ENCODE results near the gene FARP1.

FARP1 gene

GRCh38 chr13:98263841-98264240 lies 120.9 kb downstream of the FARP1 start:
- Histone ChIP-seq H3K27ac (ENCODE audit: low read depth, low read length) (no peak overlapping the region), H3K4me3 (ENCODE audit: insufficient read depth, low read length, poor library complexity, severe bottlenecking) (no peak overlapping the region), H3K9me3 (ENCODE audit: insufficient read depth, low read length) (no peaks in the 10 kb centered on the region), H4K20me1 (ENCODE audit: low read depth, low read length) (no peaks in the 10 kb centered on the region), H2AFZ (ENCODE audit: low read depth, low read length, severe bottlenecking) (no peak overlapping the region), H3F3A (ENCODE audit: insufficient read depth) (no peaks in the 10 kb centered on the region), H3K36me3 (ENCODE audit: low read length) (no peaks in the 10 kb centered on the region), H3K9ac (ENCODE audit: low read length) (no peak overlapping the region), H3K79me2 (ENCODE audit: insufficient read depth, low read length) (no peaks in the 10 kb centered on the region), H3K27me3 (ENCODE audit: low read length) (no peaks in the 10 kb centered on the region), H3K9me2 (replicated peaks; ENCODE audit: insufficient read depth, low read length) (no peaks in the 10 kb centered on the region), H3K4me2 (ENCODE audit: low read depth, low read length, poor library complexity, severe bottlenecking) (no peak overlapping the region)
- no peak for TF ChIP-seq EZH2phosphoT487 (conservative IDR thresholded peaks at IDR 0.05; ENCODE audit: low read length)
- TF ChIP-seq, protein P1, sequence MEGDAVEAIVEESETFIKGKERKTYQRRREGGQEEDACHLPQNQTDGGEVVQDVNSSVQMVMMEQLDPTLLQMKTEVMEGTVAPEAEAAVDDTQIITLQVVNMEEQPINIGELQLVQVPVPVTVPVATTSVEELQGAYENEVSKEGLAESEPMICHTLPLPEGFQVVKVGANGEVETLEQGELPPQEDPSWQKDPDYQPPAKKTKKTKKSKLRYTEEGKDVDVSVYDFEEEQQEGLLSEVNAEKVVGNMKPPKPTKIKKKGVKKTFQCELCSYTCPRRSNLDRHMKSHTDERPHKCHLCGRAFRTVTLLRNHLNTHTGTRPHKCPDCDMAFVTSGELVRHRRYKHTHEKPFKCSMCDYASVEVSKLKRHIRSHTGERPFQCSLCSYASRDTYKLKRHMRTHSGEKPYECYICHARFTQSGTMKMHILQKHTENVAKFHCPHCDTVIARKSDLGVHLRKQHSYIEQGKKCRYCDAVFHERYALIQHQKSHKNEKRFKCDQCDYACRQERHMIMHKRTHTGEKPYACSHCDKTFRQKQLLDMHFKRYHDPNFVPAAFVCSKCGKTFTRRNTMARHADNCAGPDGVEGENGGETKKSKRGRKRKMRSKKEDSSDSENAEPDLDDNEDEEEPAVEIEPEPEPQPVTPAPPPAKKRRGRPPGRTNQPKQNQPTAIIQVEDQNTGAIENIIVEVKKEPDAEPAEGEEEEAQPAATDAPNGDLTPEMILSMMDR (IDR thresholded peaks at IDR 0.05; ENCODE audit: insufficient read depth, low read length, poor library complexity, severe bottlenecking): no peak

DNA sequence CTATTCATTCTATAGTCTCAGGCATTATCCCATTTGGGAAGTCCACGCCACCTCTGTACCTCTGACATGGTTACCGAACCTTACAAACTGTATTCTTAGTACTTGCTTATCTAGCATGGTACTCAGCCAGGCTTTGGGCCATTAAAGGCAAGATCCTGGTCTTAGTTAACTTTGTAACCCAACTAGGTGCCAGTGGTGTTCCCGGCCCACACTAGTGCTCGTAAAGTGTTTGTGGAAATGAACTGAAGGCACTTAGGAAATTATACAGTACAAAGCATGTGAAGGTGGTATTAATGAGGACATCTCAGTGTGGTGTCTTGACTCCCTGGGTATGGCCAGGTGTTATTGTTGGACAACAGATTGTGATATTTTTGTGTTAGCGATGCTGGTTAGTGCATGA lies 122.0 kb downstream of the FARP1 start:
- H4K20me1 ChIP-seq (ENCODE audit: low read depth, low read length): no peaks in the 10 kb centered on the region
- no peaks in the 10 kb centered on the region for H3K79me2 ChIP-seq (ENCODE audit: insufficient read depth, low read length)
- H3F3A ChIP-seq (ENCODE audit: insufficient read depth): no peaks in the 10 kb centered on the region
- H3K27me3 ChIP-seq (ENCODE audit: low read length): no peaks in the 10 kb centered on the region
- no peak overlapping the region for H3K27ac ChIP-seq (ENCODE audit: low read depth, low read length)
- H2AFZ ChIP-seq (ENCODE audit: low read depth, low read length, severe bottlenecking): no peak overlapping the region
- no peaks in the 10 kb centered on the region for H3K9me2 ChIP-seq (replicated peaks; ENCODE audit: insufficient read depth, low read length)
- no peak overlapping the region for H3K9ac ChIP-seq (ENCODE audit: low read length)
- no peak overlapping the region for H3K4me2 ChIP-seq (ENCODE audit: low read depth, low read length, poor library complexity, severe bottlenecking)
- H3K9me3 ChIP-seq (ENCODE audit: insufficient read depth, low read length): no peaks in the 10 kb centered on the region
- H3K4me3 ChIP-seq (ENCODE audit: insufficient read depth, low read length, poor library complexity, severe bottlenecking): no peak overlapping the region
- TF ChIP-seq, protein P1 (IDR thresholded peaks at IDR 0.05; ENCODE audit: insufficient read depth, low read length, poor library complexity, severe bottlenecking): no peak
- no peak for TF ChIP-seq EZH2phosphoT487 (conservative IDR thresholded peaks at IDR 0.05; ENCODE audit: low read length)
- no peaks in the 10 kb centered on the region for H3K36me3 ChIP-seq (ENCODE audit: low read length)

DNA sequence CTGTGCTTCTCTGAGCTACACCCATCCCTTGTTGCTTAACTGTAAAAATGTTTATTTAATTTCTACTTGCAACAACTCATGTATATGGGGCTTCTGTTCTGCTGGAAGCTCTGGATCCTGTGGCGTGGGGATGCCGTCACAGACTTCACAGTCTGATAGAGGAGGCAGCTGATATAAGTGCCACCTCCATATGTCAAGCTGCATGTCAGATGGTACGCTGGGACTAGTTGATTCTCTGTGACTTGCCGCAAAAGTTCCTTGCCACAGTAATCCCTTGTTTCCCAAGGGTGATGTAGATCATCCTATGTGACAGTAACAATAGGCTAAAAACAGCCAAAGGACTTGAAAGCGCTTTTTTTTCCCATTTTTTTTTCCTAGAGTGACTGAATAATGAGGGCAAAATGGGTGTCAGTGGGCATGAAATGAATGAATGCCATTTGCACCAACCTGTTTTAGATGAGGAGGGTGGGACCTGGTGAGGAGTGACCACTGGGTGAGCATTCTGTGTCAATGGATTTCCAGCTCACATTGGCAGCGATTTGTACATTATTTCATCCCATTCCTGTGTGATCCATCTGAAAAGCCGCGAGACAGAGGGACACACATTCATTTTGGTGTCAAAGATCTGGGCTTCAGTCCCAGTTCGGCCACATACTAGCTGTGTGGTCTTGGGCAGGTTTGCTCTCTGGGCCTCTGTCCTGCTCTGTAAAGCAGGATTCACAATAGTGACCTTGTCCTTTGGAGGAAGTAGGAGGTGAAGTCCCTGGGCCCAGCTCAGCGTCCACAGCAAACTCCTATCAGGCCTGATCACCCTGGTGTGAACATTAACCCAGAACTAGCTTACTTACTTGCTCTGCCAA lies 123.0 kb downstream of the FARP1 start:
- Histone ChIP-seq H3K4me3 (ENCODE audit: insufficient read depth, low read length, poor library complexity, severe bottlenecking) (no peak overlapping the region), H3K9ac (ENCODE audit: low read length) (no peak overlapping the region), H3K79me2 (ENCODE audit: insufficient read depth, low read length) (no peaks in the 10 kb centered on the region), H3K9me2 (replicated peaks; ENCODE audit: insufficient read depth, low read length) (no peaks in the 10 kb centered on the region), H3K9me3 (ENCODE audit: insufficient read depth, low read length) (no peaks in the 10 kb centered on the region), H3K4me2 (ENCODE audit: low read depth, low read length, poor library complexity, severe bottlenecking) (no peak overlapping the region), H3K36me3 (ENCODE audit: low read length) (no peaks in the 10 kb centered on the region), H3K27me3 (ENCODE audit: low read length) (no peaks in the 10 kb centered on the region), H3K27ac (ENCODE audit: low read depth, low read length) (no peak overlapping the region), H4K20me1 (ENCODE audit: low read depth, low read length) (no peaks in the 10 kb centered on the region), H2AFZ (ENCODE audit: low read depth, low read length, severe bottlenecking) (no peak overlapping the region), H3F3A (ENCODE audit: insufficient read depth) (no peaks in the 10 kb centered on the region)
- TF ChIP-seq EZH2phosphoT487 (conservative IDR thresholded peaks at IDR 0.05; ENCODE audit: low read length): no peak
- TF ChIP-seq, protein P1 (IDR thresholded peaks at IDR 0.05; ENCODE audit: insufficient read depth, low read length, poor library complexity, severe bottlenecking): no peak

Measured in SU-DHL-6 (cell line).